ENCODE data around the gene MAGEA4. TPM values are rescaled to one million over a fixed set of nuclear protein-coding genes. Genes with fewer than 3 reads are reported as not detected.
"Not testable (repeated sequence)": the region's sequence is repeated elsewhere in the genome, so short reads cannot be mapped to it uniquely, and the experiment has no call there.

Gene MAGEA4
- total and polyA plus RNA-seq, 2 donors (not counting 3 experiments of a cell fraction or from before 2014, with no cell fraction given) = not detected

DNA sequence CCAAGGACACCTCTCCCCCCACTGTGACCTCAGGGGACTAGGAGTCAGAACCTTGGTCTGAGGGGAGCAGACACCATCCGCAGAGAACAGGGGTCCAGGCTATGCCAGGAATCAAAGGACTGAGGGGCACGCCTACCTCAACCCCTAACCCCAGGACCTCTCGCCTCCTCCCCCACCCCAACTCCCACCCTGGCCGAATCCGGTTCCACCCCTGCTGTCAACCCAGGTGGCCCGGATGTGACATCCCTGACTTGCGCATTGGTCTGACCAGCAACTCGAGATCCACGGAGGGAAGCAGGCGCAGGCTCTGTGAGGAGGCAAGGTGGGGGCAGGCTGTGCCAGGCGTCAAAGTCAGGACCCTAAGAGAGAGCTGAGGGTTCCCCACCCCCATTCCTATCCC, 468 bp upstream of the MAGEA4 start:
- Histone ChIP-seq H3K27ac (ENCODE audit: insufficient read depth, low read depth, low read length) (no peak overlapping the region), H3K9me1 (replicated peaks; ENCODE audit: control insufficient read depth, extremely low read depth, insufficient read depth, low read length) (no peaks in the 10 kb centered on the region), H3K4me1 (ENCODE audit: control insufficient read depth, extremely low read depth, insufficient read depth, low read length) (no peaks in the 10 kb centered on the region), H2AFZ (ENCODE audit: low read depth, low read length) (no peak overlapping the region), H3K9ac (replicated peaks; ENCODE audit: extremely low read depth, insufficient read depth, low read length) (no peak overlapping the region), H3K9me3 (replicated peaks; ENCODE audit: control insufficient read depth, insufficient read depth, low read length) (no peaks in the 10 kb centered on the region), H3K79me2 (ENCODE audit: control insufficient read depth, insufficient read depth, low read length) (no peaks in the 10 kb centered on the region), H3K27me3 (ENCODE audit: control insufficient read depth in 2 of 2, insufficient read depth in 2 of 2, low read length in 2 of 2) (no peaks in the 10 kb centered on the region), H3K4me2 (ENCODE audit: insufficient read depth, low read length) (no peak overlapping the region), H3K4me3 (replicated peaks in 1 of 3; ENCODE audit: insufficient read depth in 1 of 3, low read depth in 1 of 3, low read length in 3 of 3) (no peak overlapping the region), H3K36me3 (ENCODE audit: control insufficient read depth in 2 of 2, extremely low read depth in 1 of 2, insufficient read depth in 2 of 2, low read length in 2 of 2) (no peaks in the 10 kb centered on the region), H4K20me1 (replicated peaks; ENCODE audit: control insufficient read depth, extremely low read depth, insufficient read depth, low read length) (no peaks in the 10 kb centered on the region)
- ChIA-PET CTCF (no interaction called here), POLR2A (no interaction called here)
- dilution Hi-C loops (cut with MboI; ENCODE audit: extremely low pct_ligation_motif_present, low sequenced_read_pairs) = no loop called here
- intact Hi-C loops (cut with micrococcal nuclease) = no loop called here
- FAIRE-seq = no peak
- no TSS peak for BruUV-seq (replicated peaks)
- TF ChIP-seq, protein P1, sequence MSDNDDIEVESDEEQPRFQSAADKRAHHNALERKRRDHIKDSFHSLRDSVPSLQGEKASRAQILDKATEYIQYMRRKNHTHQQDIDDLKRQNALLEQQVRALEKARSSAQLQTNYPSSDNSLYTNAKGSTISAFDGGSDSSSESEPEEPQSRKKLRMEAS (IDR thresholded peaks at IDR 0.05; ENCODE audit: insufficient read depth, insufficient read length) = no peak
- TF ChIP-seq POLR2AphosphoS5 (IDR thresholded peaks at IDR 0.05; ENCODE audit: insufficient read depth, low read depth, low read length) (no peak), JUN (IDR thresholded peaks at IDR 0.05; ENCODE audit: borderline replicate concordance, insufficient read depth, insufficient read length, low read depth) (no peak), GATA2 (IDR thresholded peaks at IDR 0.05; ENCODE audit: insufficient read depth, insufficient read length, low read depth, low read length) (no peak), MYC (IDR thresholded peaks at IDR 0.05; ENCODE audit: low read depth, low read length) (no peak), POLR2A (IDR thresholded peaks at IDR 0.05; ENCODE audit: low read depth, low read length) (no peak)
- TF ChIP-seq, protein P2, sequence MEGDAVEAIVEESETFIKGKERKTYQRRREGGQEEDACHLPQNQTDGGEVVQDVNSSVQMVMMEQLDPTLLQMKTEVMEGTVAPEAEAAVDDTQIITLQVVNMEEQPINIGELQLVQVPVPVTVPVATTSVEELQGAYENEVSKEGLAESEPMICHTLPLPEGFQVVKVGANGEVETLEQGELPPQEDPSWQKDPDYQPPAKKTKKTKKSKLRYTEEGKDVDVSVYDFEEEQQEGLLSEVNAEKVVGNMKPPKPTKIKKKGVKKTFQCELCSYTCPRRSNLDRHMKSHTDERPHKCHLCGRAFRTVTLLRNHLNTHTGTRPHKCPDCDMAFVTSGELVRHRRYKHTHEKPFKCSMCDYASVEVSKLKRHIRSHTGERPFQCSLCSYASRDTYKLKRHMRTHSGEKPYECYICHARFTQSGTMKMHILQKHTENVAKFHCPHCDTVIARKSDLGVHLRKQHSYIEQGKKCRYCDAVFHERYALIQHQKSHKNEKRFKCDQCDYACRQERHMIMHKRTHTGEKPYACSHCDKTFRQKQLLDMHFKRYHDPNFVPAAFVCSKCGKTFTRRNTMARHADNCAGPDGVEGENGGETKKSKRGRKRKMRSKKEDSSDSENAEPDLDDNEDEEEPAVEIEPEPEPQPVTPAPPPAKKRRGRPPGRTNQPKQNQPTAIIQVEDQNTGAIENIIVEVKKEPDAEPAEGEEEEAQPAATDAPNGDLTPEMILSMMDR (IDR thresholded peaks at IDR 0.05; ENCODE audit: extremely low read depth in 1 of 2, insufficient read depth in 1 of 2, low read depth in 1 of 2, low read length in 2 of 2) = no peak
- DNase-seq (ENCODE audit: low read depth, low spot score) = no peak

DNA sequence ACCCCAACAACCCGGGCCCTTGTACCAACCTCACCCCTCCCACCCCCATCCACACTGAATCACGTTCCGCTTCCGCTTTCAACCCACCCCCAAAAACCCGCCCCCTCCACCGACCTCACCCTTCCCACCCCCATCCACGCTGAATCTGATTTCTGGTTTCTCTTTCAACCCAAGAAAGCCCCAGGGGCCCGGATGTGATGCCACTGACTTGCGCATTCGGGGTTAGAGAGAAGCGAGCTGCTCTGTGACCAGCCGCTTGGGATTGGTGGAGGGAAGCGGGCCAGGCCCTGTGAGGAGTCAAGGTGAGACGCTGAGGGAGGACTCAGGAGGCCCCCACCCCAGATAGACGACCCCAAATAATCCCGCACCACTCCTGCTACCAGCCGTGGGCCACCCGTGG, 6.0 kb downstream of the MAGEA4 start:
- H4K20me1 ChIP-seq (replicated peaks; ENCODE audit: control insufficient read depth, extremely low read depth, insufficient read depth, low read length); H3K9me3 ChIP-seq (replicated peaks; ENCODE audit: control insufficient read depth, insufficient read depth, low read length); H3K4me3 ChIP-seq (replicated peaks in 1 of 3; ENCODE audit: insufficient read depth in 1 of 3, low read depth in 1 of 3, low read length in 3 of 3); intact Hi-C loops (cut with micrococcal nuclease); H2AFZ ChIP-seq (ENCODE audit: low read depth, low read length); H3K9me1 ChIP-seq (replicated peaks; ENCODE audit: control insufficient read depth, extremely low read depth, insufficient read depth, low read length); H3K79me2 ChIP-seq (ENCODE audit: control insufficient read depth, insufficient read depth, low read length); dilution Hi-C loops (cut with MboI; ENCODE audit: extremely low pct_ligation_motif_present, low sequenced_read_pairs); H3K4me2 ChIP-seq (ENCODE audit: insufficient read depth, low read length); H3K4me1 ChIP-seq (ENCODE audit: control insufficient read depth, extremely low read depth, insufficient read depth, low read length); DNase-seq (ENCODE audit: low read depth, low spot score); H3K9ac ChIP-seq (replicated peaks; ENCODE audit: extremely low read depth, insufficient read depth, low read length); H3K27me3 ChIP-seq (ENCODE audit: control insufficient read depth in 2 of 2, insufficient read depth in 2 of 2, low read length in 2 of 2); BruUV-seq (replicated peaks); CTCF ChIA-PET; FAIRE-seq; POLR2A ChIA-PET; H3K27ac ChIP-seq (ENCODE audit: insufficient read depth, low read depth, low read length); H3K36me3 ChIP-seq (ENCODE audit: control insufficient read depth in 2 of 2, extremely low read depth in 1 of 2, insufficient read depth in 2 of 2, low read length in 2 of 2): not testable (repeated sequence)
